TTC549 (cell line): ENCODE data around the gene LCE2A.
A peak's percentile ranks its signal among the peaks of the same experiment; 100 is the strongest.
"Not testable (repeated sequence)": the region's sequence is repeated elsewhere in the genome, so short reads cannot be mapped to it uniquely, and the experiment has no call there.

Experiments used
- FAIRE-seq: peaks from 2 replicates; lab custom pipeline; 2012; peaks lifted over from hg19 to GRCh38; lab: Jason Lieb, UNC

LCE2A gene, protein sequence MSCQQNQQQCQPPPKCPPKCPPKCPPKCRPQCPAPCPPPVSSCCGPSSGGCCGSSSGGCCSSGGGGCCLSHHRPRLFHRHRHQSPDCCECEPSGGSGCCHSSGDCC

DNA sequence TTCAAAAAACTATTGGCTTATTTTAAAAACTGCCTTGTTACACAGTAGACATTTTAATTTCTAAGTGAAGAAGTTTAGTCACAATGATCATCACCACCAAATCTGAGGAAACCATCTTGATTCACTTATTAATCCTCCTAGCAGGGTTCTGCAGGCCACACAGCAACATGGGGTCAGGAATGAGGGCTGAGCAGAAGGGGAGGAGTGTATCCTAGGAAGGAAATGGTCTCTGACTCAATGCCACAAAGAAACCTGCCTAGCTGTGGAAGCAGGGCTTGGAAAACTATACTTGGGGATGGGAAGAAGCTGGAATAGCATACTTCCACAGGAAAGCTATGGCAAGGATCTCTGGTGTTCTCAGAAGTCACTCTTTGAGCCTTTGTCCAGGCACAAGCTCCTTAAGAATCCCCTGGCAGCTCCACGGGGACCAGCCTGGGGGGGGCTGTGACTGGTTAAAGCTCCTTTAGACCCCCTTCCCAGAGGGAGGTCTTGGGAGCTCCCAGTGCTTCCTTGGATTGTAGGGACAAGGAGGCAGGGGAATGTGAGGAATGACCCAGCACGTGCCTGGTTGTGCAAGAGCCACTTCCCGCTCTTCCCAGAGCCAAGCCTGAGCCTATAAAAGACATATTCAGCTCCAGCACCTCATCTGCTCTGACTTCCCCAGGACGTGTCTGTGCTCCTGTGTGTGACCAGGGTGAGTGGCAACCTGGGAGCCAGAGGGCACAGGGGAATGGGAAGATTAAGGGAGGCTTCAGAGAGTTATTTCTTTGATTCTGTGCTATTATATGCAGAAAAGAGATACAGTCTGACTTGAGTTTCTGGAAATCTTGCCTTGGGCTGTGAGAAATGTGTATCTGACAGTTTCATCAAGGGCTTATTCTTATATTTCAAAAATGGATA, at the start of gene LCE2A:
LCE2A (plus strand) TSS at position 645 of the 900 bp plus-strand sequence. CDS start 557 bp downstream, outside the sequence.
- no peak for FAIRE-seq

DNA sequence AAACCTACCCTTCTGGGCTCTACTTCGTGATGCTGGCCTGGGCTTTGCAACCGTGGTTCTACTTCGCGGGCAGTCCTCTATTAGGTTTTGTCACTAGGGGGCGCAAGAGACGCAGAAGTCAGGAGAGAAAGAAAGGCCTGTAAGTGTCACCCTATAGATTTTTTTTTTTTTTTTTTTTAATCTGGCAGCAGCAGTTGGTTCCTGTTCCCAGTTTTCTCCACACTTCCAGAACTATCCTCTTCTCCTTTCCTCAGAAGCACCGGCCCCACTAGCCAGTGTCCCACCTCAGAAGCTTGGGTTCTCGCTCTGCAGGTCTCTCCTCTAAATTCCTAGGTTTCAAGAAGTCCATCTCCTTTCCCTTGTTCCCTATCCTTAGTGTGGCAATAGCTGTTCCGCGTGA, 44.0 kb upstream of the LCE2A start:
- peak; percentile 91 for FAIRE-seq

DNA sequence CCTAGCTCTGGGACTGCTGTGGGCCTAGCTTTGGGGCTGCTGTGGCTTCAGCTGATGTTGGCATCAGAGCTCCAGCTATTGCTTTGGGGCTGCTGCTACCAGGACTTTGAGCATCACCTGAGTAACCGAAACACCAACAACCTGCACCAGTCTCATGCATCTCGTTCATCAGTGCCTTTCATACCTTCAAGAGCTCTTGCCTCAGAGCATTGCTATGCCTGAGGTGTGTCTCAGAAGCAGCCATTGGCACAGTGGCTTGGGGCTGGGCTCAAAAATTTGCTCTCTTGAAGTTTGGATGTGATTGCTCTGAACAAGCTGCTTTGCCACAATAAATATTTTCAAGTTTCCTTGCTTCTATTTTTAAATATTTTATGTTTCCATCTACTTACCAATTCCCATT, 41.7 kb upstream of the LCE2A start:
- FAIRE-seq: no peak

DNA sequence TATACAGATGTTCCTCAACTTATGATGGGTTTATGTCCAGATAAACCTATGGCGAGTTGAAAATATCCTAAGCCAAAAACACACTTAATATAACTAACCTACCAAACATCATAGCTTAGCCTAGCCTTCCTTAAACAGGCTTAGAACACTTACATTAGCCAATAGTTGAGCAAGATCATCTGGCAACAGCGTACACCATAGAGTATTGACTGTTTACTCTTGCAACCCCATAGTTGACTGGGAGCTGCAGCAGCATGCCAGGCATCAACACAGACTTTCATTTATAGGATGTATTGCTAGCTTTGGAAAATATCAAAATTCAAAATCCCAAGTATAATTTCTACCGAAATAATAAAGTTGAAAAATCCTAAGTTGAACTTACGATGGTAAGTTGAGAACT, 40.5 kb upstream of the LCE2A start:
- no peak for FAIRE-seq

DNA sequence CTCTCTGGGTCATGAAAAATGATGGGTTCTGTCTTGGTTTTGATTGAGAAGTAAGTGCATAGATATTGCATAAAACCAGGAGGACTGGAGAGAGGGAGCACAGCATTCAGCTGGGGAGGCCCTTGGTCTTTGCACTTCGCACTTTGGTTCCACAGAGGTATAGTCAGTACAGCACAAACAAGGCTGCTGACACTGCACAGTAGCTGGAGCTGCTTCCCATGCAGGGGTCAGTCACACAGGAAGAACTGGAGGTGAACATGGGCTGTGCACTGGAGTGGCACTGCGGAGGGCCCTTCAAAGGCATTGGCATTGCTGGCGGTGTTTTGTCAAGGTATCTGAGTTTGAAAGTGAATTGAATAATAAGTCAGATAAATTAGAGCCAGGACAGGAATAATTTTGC, 39.5 kb upstream of the LCE2A start:
- no peak for FAIRE-seq

DNA sequence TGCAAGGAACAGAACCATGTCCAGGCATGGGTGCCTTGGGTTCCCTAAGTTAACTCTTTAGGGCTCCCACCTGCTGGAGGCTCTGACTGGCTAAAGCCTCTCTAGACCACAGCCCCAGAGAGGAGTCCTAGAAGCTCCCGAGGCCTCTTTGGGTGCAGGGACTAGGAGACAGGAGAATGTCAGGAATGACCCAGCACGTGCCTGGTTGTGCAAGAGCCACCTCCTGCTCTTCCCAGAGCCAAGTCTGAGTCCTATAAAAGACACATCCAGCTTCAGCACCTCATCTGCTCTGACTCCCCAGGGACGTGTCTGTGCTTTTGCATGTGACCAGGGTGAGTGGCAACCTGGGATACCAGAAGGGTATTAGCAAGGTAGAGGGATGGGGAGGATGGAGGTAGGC, 35.0 kb upstream of the LCE2A start, which contains the start of gene LCE2D:
LCE2D (plus strand) TSS at position 283 of the 400 bp plus-strand sequence. CDS start 726 bp downstream, outside the sequence.
- no peak for FAIRE-seq

DNA sequence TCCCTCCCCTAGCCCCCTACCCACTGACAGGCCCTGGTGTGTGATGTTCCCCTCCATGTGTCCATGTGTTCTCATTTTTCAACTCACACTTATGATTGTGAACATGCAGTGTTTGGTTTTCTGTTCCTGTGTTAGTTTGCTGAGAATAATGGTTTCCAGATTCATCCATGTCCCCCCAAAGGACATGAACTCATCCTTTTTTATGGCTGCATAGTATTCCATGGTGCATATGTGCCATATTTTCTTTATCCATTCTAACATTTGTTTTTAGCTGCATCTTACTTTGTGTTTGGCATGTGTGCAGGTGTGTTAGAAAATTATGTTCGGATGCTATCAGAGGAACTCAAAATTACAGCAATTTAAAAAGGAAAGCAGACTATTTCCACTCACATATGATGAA, 32.0 kb upstream of the LCE2A start:
- not testable (repeated sequence) for FAIRE-seq

DNA sequence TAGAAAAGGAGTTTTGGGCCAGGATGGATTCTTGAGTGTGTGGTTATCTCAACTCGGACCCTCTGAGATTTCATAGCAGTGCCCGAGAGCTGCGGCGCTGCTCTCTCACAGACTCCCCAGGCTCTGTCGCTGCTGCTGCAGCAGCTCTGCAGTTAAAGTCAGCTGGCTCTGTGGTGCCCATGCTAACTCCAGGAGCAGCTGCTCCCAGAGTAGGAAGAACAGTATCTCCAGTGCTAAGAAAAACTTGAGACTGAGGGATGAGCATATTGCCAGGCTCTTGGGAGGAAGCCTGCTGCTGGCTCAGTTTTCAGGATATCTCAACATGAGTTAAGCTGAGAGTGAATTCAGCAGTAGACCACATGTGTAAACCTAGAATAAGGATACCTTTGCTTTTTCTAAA, 30.5 kb upstream of the LCE2A start:
- FAIRE-seq: no peak

DNA sequence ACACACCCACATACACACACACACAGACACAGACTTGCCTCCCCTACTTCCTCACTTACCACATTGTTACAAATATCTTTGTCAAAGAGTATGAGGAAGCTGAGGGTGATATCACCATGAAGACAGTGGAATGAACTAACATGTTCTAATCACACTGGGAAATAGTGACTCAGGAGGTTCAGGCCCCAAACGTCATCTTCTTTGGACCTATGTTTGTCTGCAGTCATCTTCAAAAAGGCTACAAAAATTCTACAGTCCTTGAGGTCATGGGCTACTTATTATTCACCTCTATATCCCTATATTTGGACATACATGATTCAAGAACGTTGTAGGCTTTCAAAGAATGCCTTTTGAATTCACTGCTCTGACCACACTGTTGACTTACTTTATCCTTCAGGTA, 25.1 kb upstream of the LCE2A start:
- FAIRE-seq: no peak

DNA sequence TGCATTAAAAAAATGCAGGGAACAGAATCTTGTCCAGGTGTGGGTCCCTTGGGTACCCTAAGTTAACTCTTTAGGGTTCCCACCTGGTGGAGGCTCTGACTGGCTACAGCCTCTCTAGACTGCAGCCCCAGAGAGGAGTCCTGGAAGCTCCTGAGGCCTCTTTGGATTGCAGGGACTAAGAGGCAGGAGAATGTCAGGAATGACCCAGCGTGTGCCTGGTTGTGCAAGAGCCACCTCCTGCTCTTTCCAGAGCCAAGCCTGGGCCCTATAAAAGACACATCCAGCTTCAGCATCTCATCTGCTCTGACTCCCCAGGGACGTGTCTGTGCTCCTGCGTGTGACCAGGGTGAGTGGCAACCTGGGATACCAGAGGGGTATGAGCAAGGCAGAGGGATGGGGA, 23.2 kb upstream of the LCE2A start, which contains the start of gene LCE2C:
LCE2C (plus strand) TSS at position 297 of the 400 bp plus-strand sequence. CDS start 737 bp downstream, outside the sequence.
- not testable (repeated sequence) for FAIRE-seq

DNA sequence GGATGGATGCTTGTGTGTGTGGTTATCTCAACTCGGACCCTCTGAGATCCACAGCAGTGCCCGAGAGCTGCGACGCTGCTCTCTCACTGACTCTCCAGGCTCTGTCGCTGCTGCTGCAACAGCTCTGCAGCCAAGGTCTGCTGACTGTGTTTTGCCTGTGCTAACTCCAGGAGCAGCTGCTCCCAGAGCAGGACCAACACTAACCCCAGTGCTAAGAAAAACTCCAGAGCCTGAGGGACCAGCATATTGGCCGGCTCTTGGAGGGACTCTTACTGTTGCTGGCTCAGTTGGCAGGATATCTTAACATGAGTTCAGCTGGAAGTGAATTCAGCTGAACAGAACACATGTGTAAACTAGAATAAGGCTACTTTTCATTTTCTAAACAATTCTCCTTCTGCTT, 18.7 kb upstream of the LCE2A start:
- no peak for FAIRE-seq

DNA sequence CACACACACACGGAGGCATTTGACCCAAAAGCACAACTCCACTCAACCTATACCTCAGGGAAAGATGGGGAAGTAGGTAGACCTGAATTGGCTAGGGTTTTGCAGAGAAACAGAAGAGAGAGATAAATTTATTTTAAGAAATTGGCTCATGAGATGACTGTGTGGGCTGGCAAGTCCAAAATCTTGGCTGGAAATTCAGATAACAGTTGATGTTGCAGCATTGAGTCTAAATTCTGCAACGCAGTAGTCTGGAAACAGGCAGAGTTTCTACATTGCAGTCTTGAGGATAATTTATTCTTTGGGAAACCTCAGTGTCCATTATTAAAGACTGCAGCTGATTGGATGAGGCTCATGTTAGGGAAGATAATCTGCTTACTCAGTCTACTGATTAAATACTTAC, 16.5 kb upstream of the LCE2A start:
- FAIRE-seq: no peak

DNA sequence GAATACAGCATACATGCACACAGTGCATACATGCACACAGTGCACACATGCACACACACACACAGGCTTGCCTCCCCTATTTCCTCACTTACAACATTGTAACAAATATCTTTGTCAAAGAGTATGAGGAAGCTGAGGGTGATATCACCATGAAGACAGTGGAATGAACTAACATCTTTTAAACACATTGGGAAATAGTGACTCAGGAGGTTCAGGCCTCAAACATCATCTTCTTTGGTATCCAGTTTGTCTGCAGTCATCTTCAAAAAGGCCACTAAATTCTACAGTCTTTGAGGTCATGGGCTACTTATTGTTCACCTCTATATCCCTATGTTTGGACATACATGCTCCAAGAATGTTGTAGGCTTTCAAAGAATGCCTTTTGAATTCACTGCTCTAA, 14.3 kb upstream of the LCE2A start:
- FAIRE-seq: no peak

DNA sequence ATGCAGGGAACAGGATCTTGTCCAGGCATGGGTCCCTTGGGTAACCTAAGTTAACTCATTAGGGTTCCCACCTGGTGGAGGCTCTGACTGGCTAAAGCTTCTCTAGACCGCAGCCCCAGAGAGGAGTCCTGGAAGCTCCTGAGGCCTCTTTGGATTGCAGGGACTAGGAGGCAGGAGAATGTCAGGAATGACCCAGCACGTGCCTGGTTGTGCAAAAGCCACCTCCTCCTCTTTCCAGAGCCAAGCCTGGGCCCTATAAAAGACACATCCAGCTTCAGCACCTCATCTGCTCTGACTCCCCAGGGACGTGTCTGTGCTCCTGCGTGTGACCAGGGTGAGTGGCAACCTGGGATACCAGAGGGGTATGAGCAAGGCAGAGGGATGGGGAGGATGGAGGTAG, 12.3 kb upstream of the LCE2A start, which contains the start of gene LCE2B:
LCE2B (plus strand) TSS at position 301 of the 400 bp plus-strand sequence. CDS start 721 bp downstream, outside the sequence.
- not testable (repeated sequence) for FAIRE-seq

DNA sequence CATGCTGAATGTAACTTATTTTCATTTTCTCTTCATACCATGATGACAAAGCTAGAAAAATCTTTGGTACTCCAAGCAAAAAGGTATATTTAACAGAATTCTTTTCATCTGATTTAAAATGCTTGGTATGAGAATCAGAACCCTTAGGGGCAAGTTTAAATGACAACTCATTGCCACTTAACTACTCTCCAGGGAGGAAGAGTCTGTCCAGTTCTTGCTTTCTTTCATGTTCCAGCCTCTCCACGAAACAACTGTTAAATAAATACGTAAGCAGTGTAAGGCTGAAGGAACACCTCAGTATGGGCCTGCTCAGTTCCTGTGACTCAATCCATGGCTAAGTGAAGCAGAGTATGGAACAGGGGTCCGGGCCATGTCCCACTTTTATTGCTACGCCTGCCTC, 1.6 kb downstream of the LCE2A start:
- no peak for FAIRE-seq

DNA sequence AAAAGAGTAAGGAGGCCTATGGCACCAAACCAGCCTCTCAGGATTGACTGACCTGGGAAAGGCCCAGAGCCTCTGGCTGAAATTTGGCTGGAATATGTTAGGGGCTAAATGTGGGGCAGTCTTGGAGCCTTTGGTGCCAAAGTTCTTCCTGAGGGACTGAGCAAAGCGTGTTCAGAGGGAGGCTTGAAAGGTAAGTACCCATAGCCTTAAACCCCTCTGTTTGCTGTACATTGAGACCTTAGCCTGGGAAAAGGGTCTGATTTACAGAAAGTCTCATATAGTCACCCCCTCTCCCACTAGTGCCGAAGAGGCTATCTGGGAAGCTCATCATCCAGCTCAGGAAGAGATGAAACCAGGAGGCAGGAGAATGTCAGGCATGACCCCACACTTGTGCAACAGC, 9.7 kb downstream of the LCE2A start, which contains the start of gene LCE4A:
LCE4A (plus strand) TSS at position 301 of the 400 bp plus-strand sequence. CDS start 916 bp downstream, outside the sequence.
- FAIRE-seq: no peak

DNA sequence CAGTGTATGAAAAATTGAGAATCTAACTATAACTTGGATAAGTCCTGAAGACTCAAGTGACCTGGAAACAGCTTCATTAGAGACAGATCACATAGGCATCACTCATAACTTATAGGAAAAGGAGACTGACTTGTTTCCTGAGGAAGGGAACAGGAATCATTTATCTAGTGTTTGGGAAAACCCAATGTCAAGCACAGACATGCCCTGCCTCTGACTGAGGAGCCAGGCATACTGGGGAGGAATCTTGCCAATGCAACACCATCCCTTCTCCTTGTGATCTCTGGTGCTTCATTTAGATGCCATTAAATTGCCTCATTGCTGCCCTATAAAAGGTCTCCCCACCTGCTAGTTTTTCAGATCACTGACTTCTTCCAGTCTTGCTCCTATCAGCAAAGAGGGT, 20.1 kb downstream of the LCE2A start:
- FAIRE-seq: no peak

DNA sequence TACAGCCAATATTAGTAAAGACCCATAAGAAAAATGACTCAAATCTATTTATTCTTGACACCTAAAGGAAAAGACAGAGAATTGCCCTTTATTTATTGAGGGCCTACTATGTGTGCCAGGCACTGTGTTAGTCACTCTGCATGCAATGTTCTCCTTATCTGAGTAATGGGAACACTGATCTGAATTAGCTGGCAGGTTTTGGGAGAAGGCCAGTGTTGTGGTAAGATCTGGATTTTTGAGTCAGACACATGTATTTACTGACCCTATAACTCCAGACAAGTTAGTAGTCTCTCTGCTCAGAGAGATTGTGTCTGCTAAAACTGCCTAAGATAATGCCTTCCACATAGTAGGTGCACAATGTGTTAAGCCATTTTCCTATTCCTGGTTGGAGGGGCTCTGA, 27.1 kb downstream of the LCE2A start:
- no peak for FAIRE-seq

DNA sequence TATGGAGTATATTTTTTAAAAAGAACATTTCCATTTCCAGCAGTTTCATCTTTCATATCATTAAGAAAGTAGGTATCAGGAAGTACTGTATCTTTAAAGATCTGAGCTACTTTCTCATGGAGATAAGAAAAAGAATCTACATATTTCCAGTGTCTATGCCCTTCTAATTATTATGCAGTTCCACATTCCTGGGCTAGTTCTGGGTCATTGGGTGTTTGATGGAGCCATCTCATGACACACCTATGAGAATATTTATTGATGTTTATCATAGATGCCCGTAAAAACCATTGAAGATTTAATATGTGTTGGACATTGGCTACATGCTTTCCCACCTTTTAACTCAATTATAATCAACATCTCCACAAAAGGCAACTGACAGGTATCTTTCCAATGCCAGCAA, 30.8 kb downstream of the LCE2A start:
- FAIRE-seq: no peak

DNA sequence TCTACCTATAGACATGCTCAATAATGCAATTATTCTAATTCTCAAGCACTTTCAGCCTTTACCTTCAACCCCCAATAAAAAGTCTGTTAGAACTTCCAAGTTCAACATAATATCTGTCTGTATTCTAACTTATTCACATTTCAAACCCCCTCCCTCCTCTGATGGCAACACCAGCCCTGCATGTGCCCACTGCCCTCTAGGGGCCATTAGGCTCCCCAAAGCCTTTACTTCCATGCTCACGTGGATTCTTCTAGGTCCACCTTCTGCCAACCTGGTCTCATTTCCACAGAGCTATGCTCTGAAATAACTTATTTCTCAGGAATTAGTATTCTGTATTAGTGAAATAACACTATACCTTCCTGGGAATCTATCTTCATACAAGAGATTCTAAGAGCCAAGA, 37.5 kb downstream of the LCE2A start:
- FAIRE-seq: no peak

DNA sequence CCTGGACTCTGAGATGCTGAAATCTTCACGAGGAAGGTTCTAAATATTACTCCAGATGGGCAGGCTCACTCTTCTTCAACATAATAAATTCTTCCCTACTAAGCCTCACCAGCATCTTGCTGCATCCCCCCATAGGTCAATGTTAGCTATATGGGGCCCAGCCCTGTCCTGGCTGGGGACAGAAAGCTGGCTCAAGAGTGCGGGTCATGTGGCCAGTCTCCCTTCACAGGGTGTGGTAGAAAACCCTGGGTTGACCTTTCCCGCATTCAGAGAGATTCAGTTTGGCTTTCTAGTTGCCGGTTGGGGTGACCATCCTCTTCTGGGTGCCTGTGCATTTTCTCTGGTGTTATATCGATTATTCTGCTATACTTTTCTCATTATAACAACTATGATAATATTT, 39.9 kb downstream of the LCE2A start:
- FAIRE-seq: no peak

DNA sequence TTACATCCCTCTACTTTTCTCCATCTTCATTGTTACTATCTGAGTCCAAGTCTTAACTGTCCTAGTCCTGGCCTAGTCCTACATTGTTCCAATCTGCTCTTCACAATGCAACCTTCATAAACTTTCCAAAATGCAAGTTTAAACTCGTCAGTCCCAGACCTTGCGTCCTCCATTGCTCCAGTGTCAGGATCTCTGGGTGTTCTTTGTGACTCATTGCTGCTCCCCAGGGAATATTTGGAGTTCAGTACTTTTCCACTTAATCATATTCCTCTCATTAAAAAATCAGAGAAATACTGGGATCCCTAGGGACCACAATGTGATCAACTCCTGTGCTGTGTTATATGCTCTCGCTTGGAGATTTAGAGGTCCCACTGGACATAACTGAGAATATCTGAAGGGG, 41.7 kb downstream of the LCE2A start:
- no peak for FAIRE-seq

DNA sequence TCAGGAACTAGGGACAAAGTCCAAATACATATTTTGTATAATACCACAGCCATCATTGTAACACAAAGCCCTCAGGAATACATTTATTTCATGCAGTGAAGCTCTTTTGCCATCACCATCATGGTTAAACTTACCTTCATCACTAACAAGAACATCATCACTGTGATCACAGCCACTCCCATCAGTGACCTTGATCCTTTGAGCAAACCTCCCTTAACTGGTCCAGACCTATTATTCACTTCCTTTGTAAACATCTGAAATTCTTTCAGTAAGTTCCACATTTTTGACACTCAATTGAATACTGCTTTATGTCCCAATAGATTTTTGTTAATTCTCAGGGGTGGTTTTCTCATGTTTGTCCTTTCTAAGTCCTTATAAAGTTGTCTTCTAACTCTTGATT, 43.5 kb downstream of the LCE2A start:
- no peak for FAIRE-seq
